ENCODE data around the gene CLDN16.

- no peak for TF ChIP-seq CTCF (IDR thresholded peaks at IDR 0.05)
- no peak for TF ChIP-seq KDM1A (IDR thresholded peaks at IDR 0.05; ENCODE audit: low read depth)
- no peak for TF ChIP-seq JUNB (IDR thresholded peaks at IDR 0.05)
- TF ChIP-seq KDM5A (IDR thresholded peaks at IDR 0.05), result no peak
- TF ChIP-seq POLR2A (IDR thresholded peaks at IDR 0.05; ENCODE audit: low read length), result no peak
- TF ChIP-seq RFX5 (IDR thresholded peaks at IDR 0.05), result no peak
- no peak for TF ChIP-seq FOSL2 (IDR thresholded peaks at IDR 0.05)
- no peak for TF ChIP-seq FOSL2 (CRISPR knock-in tag; IDR thresholded peaks at IDR 0.05)
- no peak for TF ChIP-seq SMC3 (IDR thresholded peaks at IDR 0.05)
- no peak for TF ChIP-seq ZFP36 (IDR thresholded peaks at IDR 0.05; ENCODE audit: borderline replicate concordance, partially characterized antibody)
- no peak for TF ChIP-seq RNF2 (IDR thresholded peaks at IDR 0.05; ENCODE audit: borderline replicate concordance, low read depth)
- no peak for TF ChIP-seq RAD21 (conservative IDR thresholded peaks at IDR 0.05 in 1 of 2, IDR thresholded peaks at IDR 0.05 in 1 of 2)
- TF ChIP-seq MYC (IDR thresholded peaks at IDR 0.05; ENCODE audit: borderline replicate concordance, low read length), result no peak
These were observed 58.8 kb downstream of the CLDN16 start for GRCh38 chr3:190446573-190447279.
